SW 1271 (cell line): ENCODE results near the gene ZNF689.
"Not testable (repeated sequence)": the region's sequence is repeated elsewhere in the genome, so short reads cannot be mapped to it uniquely, and the experiment has no call there.

Source experiments
- DNase-seq, 2 experiments: peaks; one replicate each; lab custom pipeline; 2025; lab: John Stamatoyannopoulos, UW

Gene ZNF689

DNA sequence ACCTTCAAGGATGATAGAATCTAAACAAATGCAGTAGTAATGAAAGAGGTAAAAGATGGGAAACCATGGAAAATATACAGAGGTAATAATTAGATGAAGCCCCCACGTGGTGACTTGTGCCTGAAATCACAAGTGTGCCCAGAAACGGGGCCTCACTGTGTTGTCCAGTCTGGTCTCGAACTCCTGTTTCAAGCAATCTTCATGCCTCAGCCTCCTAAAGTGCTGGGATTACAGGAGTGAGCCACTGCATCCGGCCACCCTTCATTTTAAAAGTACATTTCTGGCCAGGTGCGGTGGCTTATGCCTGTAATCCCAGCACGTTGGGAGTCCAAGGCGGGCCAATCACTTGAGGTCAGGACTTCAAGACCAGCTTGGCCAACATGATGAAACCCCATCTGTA, 26.4 kb upstream of the ZNF689 start:
- no peak for DNase-seq

DNA sequence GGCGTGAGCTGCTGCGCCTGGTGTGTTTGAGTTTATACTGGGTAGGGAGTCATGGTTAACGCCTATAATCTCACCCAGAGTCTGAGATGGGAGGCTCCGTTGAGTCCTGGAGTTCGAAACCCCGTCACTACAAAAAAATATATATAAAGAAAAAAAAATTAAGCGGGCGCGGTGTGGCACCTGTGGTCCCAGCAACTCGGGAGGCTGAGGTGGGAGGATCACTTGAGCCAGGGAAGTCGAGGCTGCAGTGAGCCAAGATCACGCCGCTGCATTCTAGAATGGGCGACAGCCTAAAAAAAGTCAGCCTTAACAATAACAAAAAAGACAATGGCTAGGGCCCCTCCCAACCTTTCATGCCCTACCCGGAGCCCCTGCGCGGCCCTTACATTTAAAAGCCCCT, 23.3 kb upstream of the ZNF689 start:
- no peak for DNase-seq

DNA sequence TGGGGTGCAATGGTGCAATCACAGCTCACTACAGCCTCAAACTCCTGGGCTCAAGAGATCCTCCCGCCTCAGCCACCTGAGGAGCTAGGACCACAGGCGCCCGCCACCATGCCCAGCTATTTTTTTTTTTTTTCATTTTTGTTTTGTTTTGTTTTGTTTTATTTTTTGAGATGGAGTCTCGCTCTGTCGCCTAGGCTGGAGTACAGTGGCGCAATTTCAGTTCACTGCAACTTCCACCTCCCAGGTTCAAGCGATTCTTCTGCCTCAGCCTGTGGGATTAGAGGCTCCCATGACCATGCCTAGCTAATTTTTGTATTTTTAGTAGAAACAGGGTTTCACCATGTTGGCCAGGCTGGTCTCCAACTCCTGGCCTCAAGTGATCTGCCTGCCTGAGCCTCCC, 22.3 kb upstream of the ZNF689 start:
- DNase-seq, result not testable (repeated sequence)

DNA sequence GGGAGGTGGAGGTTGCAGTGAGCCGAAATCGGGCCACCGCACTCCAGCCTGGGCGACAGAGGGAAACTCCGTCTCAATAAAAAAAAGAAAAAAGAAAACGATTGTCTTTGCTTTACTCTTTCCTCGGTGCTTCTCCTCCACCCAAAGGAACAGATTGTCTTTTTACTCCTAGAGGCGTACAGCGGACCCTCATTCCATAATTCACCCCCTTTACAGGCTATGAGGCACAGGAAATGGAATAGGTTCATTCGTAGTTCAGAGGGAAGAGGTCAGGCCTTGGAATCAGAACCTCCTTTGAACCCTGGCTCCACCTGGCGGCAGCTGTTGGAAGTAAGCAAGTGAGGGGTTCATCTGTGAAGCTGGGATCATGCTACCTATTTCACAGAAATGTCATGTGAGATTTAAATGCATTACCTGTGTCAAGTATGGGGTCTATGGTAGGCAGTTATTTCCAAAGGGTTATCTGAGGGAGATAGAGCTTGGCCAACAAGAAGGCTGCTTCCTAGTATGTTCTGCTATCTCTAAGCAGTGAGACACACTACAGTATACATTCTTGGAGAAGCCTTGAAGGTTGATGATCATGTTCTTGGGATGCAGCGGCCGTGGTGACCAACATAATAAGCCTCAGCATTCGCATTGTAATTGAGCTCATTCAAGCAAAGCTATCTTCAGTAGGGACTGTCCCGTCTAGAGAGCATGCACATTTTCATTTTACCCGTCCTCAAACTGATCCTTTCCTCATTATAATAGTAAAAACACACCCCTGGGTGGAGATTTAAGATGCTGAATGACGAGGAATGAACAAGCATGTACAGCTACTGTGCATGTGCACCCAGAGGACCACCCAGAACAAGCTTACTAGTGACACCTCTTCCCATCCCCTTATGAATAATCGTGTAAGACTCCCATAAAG, 18.7 kb upstream of the ZNF689 start:
- DNase-seq, result peak; percentile 36 to 70

DNA sequence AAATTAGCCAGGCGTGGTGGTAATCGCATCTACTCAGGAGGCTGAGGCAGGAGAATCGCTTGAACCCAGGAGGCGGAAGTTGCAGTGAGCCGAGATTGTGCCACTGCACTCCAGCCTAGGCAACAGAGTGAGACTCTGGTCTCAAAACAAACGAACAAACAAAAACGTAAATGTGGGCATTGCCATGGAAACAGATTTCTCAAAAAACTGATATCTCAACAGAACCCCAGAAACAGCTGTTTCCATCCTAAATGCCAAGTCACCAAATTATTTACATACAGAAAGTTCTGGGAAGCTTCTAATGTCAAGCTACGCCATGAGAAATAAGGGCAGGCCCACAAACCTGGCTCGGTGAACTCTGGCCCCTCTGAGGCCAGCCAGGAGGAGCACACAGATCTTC, 16.0 kb upstream of the ZNF689 start:
- no peak for DNase-seq

DNA sequence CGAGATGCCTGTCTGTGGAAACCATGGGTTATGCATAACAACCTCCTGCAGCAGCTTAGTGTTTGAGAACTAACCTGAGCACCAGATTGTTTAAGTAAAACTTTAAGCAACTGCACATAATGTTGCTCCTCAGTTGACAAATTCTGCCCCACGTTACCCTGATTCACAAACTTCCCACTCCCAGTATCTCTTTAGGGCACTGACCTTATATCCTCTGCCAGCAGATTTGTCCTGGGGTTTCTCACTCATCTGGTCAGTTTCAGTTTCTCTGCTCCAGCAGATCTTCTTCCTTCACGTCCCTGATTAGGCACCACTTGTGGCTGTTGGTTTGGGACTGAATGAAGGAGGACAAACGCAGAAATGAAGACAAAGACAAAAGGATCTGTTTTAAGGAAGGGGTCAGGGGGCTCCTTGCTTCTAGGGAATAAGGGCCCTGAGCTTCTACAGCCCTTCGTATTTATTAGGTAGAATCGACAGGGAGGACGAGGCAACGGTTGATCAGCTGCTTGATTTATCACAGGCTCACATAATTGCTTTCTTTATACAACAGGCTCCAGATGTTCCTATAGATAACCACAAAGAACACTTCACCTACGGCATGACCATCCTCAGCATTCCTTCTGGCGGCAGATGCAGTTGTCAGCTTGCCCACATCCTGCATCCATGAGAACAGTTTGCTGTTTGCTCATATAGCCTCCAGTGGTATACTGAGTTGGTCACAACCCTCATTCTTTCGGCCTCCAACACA, 13.5 kb upstream of the ZNF689 start:
- no peak for DNase-seq

DNA sequence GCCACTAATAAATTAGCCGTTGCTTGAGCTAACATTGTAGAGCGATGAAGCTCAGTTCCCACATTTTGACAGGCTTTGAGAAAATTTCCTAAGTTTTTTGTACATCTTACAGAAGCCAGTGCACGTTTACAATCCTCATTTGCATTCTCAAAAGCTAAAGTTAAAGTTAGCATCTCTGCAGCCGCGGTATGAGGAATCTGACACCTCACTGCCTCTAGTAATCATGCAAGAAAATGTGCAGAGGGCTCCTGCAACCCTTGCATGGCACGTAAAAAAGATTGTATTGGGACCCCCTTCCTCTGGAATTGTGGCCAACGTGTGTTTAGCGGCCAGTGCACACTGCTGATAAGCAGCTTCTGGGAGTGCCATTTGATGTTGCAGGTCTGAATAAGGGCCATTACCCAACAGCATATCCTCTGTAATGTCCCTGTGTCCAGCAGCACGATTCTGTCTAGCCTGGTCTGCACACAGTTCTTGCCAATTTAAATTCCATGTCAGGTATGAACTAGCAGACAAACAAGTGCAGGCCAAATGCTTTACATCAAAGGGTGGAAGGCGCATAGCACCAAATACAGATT, 12.4 kb upstream of the ZNF689 start:
- DNase-seq, result no peak

DNA sequence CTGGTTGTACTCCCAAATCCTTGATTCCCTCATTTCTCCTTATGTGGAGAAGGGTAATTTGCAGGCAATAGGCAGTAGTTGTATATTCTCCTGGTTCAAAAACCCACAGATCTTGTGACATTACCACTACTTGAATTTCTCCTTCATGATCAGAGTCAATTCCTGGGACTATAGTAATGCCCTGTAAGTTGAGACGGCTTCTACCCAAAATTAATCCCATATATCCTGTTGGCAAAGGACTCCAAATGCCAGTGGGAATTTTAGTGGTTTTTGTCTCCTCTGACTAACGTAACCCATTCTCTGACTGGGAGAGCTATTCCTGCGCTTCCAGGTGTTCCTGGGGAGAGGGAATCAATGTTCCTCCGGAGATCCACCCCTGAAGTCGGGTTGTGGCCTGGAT, 11.6 kb upstream of the ZNF689 start:
- no peak for DNase-seq

DNA sequence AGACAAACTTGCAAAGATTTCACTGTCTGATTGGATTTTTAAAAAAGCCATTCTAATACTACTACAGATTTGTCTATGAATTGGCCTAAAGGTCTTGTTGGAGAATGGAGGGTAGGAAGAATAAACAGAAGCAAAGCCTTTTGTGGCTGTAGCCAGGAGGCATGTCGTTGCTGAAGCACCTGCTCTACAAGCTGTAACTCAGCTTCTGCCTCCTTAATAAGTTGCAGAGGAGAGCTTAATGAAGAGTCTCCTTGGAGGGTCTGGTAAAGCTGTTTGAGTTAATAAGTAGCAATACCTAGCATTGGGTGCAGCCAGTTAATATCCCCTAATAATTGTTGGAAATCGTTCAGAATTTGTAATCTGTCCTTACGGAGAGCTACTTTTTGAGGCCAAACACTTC, 10.0 kb upstream of the ZNF689 start:
- DNase-seq, result no peak

DNA sequence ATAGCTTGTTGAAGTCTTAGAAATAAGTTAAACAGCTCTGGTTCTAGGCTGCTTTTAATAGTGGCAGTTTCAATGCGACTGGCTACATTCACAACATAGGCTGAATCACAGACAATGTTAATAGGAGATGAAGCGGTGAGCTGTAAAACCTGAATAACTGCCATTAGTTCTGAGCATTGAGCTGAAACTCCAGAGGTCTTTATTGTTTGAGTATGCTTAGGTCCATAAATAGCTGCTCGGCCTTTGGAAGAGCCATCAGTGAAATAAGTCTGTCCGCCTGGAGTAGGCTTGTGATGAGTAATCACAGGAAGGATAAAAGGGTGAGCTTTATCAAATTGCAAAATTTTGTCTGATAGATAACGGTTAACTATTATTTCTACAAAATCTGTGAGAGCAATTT, 9.4 kb upstream of the ZNF689 start:
- no peak for DNase-seq

DNA sequence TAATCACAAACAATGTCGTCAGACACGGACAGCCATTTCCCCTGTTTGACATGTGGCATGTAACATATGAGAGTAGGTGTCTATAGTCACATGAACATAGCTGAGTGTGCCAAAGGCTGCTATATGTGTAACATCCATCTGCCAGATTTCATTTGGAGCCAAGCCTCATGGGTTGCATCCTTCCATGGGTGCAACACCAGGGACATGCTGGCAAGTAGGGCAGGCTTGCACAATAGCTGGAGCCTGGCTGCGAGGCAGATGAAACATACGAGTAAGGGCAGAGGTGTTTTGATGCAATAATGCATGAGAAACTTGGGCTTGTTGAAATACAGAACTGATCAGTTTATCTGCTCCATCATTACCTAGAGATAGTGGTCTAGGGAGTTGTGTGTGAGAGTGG, 9.0 kb upstream of the ZNF689 start:
- DNase-seq, result no peak

DNA sequence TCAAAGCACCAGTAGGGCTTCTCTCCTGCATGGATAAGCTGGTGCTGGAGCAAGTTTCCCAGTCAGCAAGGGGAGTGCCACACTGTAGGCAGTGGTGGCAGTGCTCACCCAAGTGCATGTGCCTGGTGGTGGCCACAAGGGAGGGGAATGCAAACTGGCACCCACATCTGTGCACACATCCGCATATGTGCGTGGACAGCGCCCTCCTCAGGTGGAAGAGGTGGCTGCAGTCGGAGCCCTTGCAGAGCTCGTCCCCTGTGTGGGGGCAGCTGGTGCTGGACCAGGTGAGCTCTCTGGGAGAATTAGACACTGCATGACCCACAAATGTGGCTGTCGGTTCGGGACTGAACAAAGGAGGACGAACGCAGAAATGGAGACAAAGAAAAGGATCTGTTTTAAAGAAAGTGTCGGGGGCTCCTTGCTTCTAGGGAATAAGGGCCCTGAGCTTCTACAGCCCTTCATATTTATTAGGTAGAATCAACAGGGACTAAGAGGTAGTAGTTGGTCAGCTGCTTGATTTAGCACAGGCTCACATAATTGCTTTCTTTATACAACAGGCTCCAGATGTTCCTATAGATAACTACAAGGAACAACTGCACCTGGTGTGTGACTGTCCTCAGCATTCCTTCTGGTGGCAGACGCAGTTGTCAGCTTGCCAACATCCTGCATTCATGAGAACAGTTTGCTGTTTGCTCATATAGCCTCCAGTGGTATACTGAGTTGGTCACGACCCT, 5.3 kb upstream of the ZNF689 start:
- peak in 1 of 2 experiments; percentile 16 for DNase-seq

DNA sequence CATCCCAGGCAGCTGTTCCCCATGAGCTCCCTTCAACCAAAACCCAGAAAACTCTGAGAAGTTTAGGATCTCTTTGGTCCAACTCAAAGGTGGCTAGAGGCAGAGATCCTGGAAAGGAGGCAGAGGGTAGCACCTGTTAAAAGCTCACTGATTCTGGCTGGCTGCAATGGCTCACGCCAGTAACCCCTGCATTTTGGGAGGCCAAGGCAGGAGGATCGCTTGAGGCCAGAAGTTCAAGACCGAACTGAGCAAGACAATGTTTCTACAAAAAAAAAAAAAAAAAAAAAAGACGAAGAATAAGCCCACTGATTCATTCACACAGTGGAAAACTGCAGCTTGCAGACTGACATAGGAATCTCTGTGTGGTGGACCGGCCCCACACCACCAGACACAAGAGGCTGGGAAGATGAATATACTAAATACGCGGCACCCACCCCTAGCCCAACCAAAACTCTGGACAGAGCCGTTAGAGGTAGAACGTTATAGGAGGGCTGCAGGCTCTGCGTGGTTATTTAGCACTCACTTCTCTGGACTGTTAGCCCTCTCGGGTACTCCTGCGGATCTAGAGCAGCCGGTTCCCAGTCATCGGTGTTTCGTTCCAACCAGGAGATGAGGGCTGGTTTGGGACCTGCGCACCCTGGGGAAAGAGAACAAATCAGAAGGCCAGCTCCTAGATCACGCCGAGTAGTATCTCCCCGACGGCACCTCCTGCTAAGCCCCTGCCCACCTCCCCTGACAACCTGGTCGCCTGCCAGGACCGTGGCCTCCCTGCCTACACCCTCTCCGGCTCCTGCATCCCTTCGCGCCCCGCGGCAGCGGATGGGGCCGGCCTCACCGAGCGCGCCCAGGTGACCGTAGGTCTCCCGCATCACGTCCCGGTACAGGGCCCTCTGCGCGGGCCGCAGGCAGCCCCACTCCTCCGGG, 925 bp downstream of the ZNF689 start:
- peak in 1 of 2 experiments; percentile 23 for DNase-seq

DNA sequence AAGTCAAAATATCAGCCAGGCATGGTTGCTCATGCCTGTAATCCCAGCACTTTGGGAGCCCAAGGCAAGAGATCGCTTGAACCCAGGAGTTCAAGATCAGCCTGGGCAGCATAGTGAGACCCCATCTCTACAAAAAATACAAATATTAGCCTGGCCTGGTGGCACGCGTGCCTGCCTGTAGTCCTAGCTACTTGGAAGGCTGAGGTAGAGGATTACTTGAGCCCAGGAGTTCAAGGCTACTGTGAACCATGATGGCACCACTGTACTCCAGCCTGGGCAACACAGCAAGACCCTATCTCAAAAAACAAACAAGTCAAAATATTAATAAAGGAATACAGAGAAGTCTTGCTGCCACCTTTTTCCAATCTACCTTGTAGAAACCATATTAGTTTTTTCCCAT, 4.2 kb downstream of the ZNF689 start:
- DNase-seq, result no peak

DNA sequence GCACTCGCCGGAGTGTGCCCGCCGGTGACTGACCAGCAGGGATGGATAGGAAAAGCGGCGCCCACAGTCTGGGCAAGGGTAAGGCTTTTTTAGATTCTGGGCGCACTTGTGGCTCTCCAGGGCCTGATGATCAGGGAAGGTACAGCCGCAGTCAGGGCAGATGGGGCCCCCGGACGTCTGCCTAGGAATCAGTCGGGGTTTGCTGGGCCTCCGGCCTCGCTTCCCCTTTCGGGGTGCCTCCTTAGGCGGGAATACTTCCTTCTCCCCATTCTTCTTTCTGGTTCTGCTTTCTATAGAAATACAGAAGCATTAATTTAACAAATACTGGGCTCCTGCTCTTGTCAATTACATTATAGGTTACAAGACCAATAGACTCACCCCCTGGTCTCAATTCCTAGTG, 5.0 kb downstream of the ZNF689 start:
- DNase-seq, result no peak

DNA sequence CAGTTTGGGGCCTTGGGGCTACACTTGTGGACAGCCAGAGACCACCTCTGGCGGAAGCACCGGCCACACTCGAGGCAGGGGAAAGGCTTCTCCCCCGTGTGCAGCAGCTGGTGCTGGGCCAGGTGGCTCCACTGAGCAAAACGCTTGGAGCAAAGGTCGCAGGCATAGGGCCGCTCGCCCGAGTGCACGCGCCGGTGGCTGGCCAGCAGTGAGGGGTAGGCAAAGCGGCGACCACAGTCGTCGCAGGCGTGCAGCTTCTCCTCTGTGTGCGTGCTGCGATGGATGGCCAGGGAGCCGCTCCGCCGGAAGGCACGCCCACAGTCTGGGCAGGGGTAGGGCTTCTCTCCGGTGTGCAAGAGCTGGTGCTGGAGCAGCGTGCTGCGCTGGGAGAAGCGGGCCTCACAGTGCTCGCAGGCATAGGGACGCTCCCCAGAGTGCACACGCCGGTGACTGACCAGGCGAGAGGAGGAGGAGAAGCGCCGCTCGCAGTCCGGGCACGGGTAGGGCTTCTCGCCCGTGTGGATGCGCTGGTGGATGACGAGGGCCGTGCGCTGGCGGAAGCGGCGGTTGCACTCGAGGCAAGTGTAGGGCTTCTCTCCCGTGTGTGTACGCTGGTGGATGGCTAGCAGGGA, 5.8 kb downstream of the ZNF689 start:
- DNase-seq, result no peak

DNA sequence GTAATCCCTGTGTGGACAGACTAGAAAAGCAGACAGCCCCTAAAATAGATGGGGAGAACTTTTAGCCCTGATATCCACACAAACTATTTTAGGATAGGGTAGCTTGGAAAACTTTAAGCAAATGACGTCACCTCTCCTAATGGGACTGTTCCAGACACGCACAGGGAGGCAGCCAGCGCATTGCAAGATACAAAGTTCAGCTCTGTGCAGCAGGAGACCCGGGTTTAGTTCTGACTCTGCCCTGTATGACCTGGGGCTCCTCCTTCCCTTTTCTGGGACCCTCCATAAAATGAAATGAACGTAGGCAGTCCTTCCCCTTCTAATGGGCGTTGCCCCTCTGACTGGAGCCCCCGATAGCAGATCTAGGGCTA, 6.3 kb downstream of the ZNF689 start:
- DNase-seq, result no peak

DNA sequence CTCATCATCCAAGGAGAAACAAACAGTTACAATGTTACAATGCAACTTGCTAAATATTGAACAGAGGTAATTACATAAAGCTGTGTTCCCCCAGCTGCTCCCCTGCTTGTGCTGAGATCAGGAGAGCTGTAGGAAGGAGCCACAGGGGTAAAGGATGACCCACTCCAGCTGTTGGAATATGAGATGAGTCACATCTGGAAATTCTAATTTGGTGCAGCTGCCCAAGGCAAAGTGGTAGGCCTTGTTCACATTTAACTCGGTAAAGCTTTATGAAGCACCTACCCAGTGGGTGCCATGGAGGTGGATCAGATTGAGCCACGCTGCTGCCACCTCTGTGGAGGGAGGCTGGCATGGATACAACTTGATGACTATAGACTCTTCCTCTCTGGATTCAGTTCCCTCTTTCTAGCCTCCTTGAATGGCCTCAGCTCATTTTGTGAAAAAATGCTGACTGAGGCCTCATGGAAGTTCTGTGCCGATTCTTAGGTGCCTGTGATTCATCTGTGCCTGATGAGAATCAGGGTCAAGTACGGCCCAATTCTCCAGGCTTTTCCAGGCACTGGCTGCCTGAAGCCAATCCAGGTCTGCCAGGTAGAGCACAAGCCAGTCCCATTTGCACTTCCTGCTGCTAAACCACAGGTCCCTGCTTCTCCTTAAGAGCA, 7.4 kb downstream of the ZNF689 start:
- DNase-seq, result no peak

DNA sequence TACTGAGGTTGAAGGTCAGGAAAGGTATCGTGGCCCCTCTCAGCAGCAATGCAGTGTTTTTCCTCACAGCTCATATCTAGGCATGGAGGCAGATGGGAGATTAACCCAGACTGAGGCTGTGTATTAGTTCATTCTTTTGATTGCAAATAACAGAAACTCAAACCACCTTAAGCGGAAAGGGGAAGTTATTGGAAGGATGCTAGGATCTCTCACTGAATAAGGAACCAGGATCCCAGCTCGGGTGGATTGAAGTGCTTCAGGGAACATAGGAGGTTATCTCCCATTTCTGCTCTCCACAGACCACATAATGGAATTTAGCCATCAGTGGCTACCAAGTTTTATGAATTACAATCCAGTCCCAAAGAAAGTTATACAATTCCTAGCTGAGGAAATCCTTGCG, 8.2 kb downstream of the ZNF689 start:
- DNase-seq, result no peak

DNA sequence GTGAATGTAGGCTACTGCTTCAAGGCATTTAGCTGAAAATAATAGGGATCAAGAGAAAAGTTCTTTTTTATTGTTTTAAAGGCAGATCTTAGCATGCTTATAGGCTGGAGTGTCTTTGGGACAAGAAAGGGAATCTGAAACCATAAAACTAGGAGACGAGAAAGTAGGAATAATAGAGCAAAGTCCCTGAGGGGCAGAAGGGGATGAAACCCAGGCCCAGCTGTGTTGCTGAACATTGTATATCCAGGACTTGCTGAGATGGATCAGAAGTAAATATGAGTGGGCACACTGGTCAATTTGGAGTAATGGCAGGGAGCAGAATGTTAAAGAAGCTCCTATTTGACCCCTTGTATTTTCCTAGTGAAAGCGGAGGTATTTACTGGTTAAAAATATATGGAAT, 9.3 kb downstream of the ZNF689 start:
- no peak for DNase-seq
